GM12873 (cell line): Measurements from ENCODE around the gene USH1C.

Experiments
- CTCF ChIP-seq: IDR thresholded peaks from 2 replicates; pipeline ENCODE4 v1.5.1; 2012; ENCODE audit warnings: low read depth, mild to moderate bottlenecking, moderate library complexity, low read length, control low read depth; ENCODE audit not compliant: insufficient read depth; ENCODE audit errors: missing control alignments

Gene USH1C

GRCh38 chr11:17457396-17458173, 86.6 kb downstream of the USH1C start:
- no peak for TF ChIP-seq CTCF

DNA sequence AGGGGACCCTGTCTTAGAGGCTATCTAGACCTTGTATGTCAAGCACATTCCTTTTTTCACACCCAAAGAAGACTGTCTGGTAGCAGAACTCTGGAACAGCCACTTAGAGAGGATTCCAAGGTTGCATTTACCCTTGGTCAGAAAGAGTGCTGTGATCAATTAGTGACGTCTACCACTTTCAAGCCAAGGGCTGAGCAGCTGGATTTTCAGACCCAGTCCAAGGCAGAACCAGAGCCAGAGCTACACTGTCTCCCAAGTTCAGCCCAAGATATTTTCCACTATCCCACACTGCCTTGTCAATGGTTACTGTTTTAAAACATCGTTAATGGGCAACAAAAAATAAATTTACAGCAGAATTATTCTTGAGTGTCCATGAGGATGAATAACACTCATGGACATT, 91.5 kb downstream of the USH1C start:
- TF ChIP-seq CTCF, result no peak

DNA sequence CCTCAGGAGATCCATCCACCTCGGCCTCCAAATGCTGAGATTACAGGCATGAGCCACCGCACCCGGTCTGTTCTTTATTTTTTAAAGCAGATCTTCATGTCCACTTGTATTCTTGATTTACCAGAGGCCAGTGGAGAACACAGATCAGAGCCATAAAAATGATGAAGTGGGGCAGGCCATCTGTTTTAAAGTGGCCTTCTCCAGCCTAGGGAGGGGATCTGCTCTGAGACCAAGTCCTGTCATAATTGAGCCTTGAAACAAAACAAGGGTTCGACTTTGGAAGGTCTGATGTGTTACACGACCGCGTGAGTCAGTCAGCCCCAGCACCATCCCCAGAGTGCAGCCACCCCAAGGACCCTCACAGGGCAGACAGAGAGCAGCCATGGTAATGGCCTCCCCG, 95.1 kb downstream of the USH1C start:
- no peak for TF ChIP-seq CTCF

DNA sequence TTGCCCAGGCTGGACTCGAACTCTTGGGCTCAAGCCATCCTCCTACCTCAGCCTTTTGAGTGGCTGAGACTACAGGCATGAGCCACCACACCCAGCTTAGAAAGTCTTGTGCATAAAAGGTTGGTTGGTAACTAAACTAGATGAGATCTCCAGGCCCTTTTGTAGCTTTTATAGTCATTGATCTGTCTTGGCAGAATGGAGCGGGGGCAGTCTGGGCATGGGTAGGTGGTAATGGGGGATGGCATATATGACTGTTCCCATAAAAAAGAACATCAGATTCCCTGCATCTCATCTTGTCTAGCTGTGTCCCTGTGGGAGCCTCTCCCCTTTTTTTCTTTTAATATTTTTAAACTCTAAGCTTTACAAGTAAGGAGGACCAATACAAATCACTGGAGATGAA, 97.7 kb downstream of the USH1C start:
- TF ChIP-seq CTCF, result no peak

DNA sequence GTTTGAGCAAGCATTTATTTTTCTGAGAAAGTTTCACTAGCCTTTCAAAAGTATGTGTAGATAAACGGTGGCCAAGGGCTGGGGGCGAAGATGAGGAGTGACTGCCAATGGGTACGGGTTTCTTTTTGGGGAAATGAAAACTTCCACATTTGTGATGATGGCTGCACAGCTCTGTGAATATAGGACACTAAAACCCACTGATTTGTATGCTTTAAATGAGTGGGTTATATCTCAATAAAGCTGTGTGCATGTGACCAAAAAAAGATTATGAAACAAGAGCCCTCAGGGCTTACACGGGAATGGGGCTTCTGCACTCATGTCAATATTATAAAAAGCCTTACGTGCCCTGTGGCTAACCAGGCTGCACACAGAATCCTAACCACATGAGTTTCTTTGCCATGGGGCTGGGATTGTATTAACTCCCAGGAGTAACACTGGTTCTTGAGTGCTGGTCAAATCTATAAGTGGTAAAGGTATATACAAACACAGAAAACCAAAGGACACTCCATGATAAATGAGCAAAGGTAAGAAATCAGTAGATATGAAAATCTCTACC, 98.9 kb downstream of the USH1C start:
- TF ChIP-seq CTCF, result no peak

DNA sequence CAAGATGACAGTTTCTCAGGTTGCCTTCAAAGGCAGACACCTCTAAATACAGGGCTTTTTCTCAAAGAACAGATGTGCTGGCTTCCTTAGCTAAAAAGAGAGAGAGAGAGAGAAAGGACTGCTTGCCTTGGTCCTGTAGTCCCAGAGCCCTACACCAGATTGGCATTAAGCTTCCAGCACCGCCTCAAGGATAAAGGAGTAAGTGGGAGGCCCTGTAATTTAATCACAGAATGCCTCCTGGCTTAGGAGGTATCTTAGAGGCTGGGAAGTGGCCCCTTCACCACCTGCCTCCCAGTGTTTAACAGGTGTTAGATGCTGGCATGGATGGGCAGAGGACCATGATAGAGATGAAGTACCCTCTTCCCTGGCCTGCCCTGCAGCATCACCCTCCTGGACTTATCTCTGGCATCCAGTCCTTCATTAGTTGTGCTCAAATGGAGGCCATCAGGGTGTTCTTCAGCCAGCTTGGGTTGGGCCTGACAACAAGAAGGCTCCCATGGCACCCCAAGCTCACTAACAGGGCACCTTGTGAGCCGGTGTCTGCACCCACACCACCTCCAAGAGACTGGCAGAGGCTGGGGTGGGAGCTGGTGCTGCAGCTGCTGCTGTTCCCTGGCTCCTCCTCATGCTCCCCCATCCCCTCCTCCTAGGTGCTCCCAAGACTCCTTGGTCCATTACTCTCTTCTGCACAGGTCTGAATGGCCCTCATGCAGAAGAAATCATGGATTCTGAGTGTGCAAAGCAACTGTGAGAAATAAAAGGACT, 100.1 kb downstream of the USH1C start:
- TF ChIP-seq CTCF, result no peak
